Smooth muscle cell (in vitro differentiated cells): ENCODE data around the gene PAQR6. TPM values are rescaled to one million over a fixed set of nuclear protein-coding genes. Genes with fewer than 3 reads are reported as not detected.

Source experiments
- DNase-seq: peaks from one replicate; lab custom pipeline; 2025; ENCODE audit not compliant: unreplicated experiment; lab: John Stamatoyannopoulos, UW
- H2AFZ ChIP-seq: fragments of 200-600 bp; sonication (generic); 2 replicates; pipeline ENCODE4 v1.6.0; 2016; ENCODE audit warnings: antibody characterized with exemption, low read depth, mild to moderate bottlenecking
- H3F3A ChIP-seq: fragments of 200-600 bp; sonication (generic); 2 replicates; pipeline ENCODE4 v1.6.0; 2017; ENCODE audit warnings: antibody characterized with exemption, low read depth
- H3K27ac ChIP-seq: fragments of 200-600 bp; sonication (generic); 2 replicates; pipeline ENCODE4 v1.5.1; 2016; ENCODE audit warnings: low read depth, mild to moderate bottlenecking
- H3K27me3 ChIP-seq: fragments of 200-600 bp; sonication (generic); 2 replicates; pipeline ENCODE4 v1.6.1; 2016; ENCODE audit warnings: low read depth, mild to moderate bottlenecking
- H3K36me3 ChIP-seq: fragments of 200-600 bp; sonication (generic); 2 replicates; pipeline ENCODE4 v1.5.1; 2016; ENCODE audit warnings: low read depth
- H3K4me1 ChIP-seq: fragments of 200-600 bp; sonication (generic); 2 replicates; pipeline ENCODE4 v1.5.1; 2016; ENCODE audit warnings: low read depth
- H3K4me2 ChIP-seq: fragments of 200-600 bp; sonication (generic); 2 replicates; pipeline ENCODE4 v1.6.0; 2016; ENCODE audit warnings: mild to moderate bottlenecking
- H3K4me3 ChIP-seq: fragments of 200-600 bp; sonication (generic); 2 replicates; pipeline ENCODE4 v1.5.1; 2016; ENCODE audit warnings: mild to moderate bottlenecking
- H3K79me2 ChIP-seq: fragments of 200-600 bp; sonication (generic); 2 replicates; pipeline ENCODE4 v1.6.0; 2016; ENCODE audit warnings: low read depth, mild to moderate bottlenecking
- H3K9ac ChIP-seq: fragments of 200-600 bp; sonication (generic); 2 replicates; pipeline ENCODE4 v1.6.0; 2016; ENCODE audit warnings: low read depth
- H3K9me3 ChIP-seq: fragments of 200-600 bp; sonication (generic); replicated peaks from 2 replicates; pipeline ENCODE4 v1.5.1; 2016; ENCODE audit warnings: low read depth
- H4K20me1 ChIP-seq: fragments of 200-600 bp; sonication (generic); 2 replicates; pipeline ENCODE4 v1.6.0; 2016; ENCODE audit warnings: low read depth
- WGBS: methylation state at CpG from one replicate; pipeline ENCODE4 v1.1.7; 2016; ENCODE audit warnings: low lambda C conversion rate; 5-methylcytosine and 5-hydroxymethylcytosine counted together
- polyA plus RNA-seq: library from polyadenylated mRNA; unstranded; fragments of >200 nt; fragmentation: Nextera tagmentation; extraction: Ambion mirVana; gene quantifications from 2 replicates; pipeline ENCODE4 v1.2.1, GENCODE V29; 2016
- total RNA-seq: library from RNA; depleted of rRNA; stranded (reverse); fragments of >200 nt; gene quantifications from 2 replicates; pipeline ENCODE4 v1.2.3, GENCODE V29; 2014
- TF ChIP-seq, protein P1 (sequence below): fragments of 200-600 bp; sonication (generic); IDR thresholded peaks from 2 replicates; pipeline ENCODE4 v1.5.1; 2017; ENCODE audit warnings: borderline replicate concordance, mild to moderate bottlenecking, antibody characterized with exemption; ENCODE audit not compliant: insufficient read depth, poor library complexity, severe bottlenecking

PAQR6 gene
- total and polyA plus RNA-seq, 2 experiments from 2014 or later = 1.3 to 2.7 TPM

DNA sequence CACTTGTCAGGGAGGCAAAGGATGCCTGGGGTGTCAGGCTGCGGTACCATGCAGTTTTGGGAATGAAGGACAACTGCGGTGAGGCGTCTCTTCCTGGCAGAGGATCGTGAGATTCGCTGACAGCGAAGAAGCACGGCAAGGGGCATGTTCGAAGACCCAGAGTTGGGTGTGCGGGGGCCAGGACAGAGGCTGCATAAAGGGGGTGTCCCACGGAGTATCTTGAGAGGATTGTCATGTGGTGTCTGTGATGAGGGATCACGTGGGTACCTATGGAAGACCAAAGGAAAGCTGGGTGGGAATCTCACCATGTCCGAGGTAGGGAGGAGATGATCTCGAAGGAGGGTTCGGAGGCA is 53.6 kb downstream of the PAQR6 start:
- Histone ChIP-seq H3K9ac (peak overlapping the region; percentile 85), H3K36me3 (no peaks in the 10 kb centered on the region), H3K4me2 (peak overlapping the region; percentile 93), H3K27me3 (no peaks in the 10 kb centered on the region), H3K4me3 (peak overlapping the region; percentile 85), H2AFZ (peak overlapping the region; percentile 63), H4K20me1 (peaks cover 10% of the 10 kb centered on the region), H3K9me3 (no peaks in the 10 kb centered on the region), H3K79me2 (peaks cover 45% of the 10 kb centered on the region), H3K27ac (peak overlapping the region; percentile 50), H3K4me1 (peaks cover 7% of the 10 kb centered on the region), H3F3A (no peaks in the 10 kb centered on the region)
- no peak for DNase-seq
- 20% methylated on average over 14 of the region's 14 CpGs for WGBS
- TF ChIP-seq, protein P1, sequence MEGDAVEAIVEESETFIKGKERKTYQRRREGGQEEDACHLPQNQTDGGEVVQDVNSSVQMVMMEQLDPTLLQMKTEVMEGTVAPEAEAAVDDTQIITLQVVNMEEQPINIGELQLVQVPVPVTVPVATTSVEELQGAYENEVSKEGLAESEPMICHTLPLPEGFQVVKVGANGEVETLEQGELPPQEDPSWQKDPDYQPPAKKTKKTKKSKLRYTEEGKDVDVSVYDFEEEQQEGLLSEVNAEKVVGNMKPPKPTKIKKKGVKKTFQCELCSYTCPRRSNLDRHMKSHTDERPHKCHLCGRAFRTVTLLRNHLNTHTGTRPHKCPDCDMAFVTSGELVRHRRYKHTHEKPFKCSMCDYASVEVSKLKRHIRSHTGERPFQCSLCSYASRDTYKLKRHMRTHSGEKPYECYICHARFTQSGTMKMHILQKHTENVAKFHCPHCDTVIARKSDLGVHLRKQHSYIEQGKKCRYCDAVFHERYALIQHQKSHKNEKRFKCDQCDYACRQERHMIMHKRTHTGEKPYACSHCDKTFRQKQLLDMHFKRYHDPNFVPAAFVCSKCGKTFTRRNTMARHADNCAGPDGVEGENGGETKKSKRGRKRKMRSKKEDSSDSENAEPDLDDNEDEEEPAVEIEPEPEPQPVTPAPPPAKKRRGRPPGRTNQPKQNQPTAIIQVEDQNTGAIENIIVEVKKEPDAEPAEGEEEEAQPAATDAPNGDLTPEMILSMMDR = no peak

DNA sequence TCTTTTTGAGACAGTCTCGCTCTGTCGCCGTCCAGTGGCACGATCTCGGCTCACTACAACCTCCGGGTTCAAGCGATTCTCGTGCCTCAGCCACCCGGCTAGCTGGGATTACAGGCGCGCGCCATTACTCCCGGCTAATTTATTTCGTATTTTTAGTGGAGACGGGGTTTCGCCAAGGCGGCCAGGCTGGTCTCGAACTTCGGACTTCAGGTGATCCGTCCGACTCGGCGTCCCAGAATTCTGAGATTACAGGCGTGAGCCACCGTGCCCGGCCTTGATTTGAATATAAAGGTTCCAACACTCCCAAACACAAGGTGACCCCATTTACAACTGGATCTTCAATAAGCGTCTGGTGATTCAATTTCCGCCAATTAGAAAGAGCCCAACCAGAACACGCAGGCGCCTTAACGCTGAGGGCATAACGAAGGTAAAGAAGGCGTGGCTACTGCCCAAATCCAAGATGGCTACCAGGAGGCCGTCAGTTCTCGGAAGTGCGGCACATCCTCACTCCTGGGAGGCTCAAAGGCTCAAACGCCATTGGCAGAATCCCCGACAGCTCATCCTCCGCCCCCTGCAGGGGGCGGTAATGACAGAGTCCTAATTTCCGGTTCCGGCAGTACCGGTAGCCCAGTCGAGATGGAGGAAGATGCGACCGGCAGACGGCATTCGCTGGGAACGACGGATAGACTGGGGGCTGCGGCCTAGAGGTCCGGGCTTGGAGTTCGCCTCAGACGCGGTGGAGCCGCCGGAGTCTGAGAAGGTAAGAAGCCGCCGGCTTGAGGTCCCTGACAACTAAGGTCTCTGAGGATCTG is 54.2 kb downstream of the PAQR6 start, which contains the start of gene SLC25A44:
Gene SLC25A44 (plus strand): TSS at position 617 of the 812 bp plus-strand sequence. CDS start 5,744 bp downstream, outside the sequence.
- WGBS = 17% methylated on average over 59 of the region's 59 CpGs
- Histone ChIP-seq H3K36me3 (no peaks in the 10 kb centered on the region), H3F3A (no peaks in the 10 kb centered on the region), H3K4me1 (peaks cover 7% of the 10 kb centered on the region), H3K9ac (peak within 1 kb of the TSS; percentile 85), H3K27ac (peak within 1 kb of the TSS; percentile 50), H3K27me3 (no peaks in the 10 kb centered on the region), H3K4me2 (peak within 1 kb of the TSS; percentile 93), H3K9me3 (no peaks in the 10 kb centered on the region), H2AFZ (peak within 1 kb of the TSS; percentile 88), H3K4me3 (peak within 1 kb of the TSS; percentile 85), H3K79me2 (peaks cover 41% of the 10 kb centered on the region), H4K20me1 (peaks cover 5% of the 10 kb centered on the region)
- TF ChIP-seq, protein P1 = peak; percentile 51
- DNase-seq = peak; percentile 80

Other genes with a start within 250 kb of the PAQR6 start
- gene SSR2, start 227.1 kb downstream of the PAQR6 start, total RNA-seq = 452 and 457 TPM in 2 replicates
- 408 and 447 TPM in 2 replicates for gene SSR2, start 227.1 kb downstream of the PAQR6 start, polyA plus RNA-seq
- 18.1 and 18.8 TPM in 2 replicates for gene UBQLN4, start 194.3 kb downstream of the PAQR6 start, total RNA-seq
- 19.4 and 23.3 TPM in 2 replicates for gene UBQLN4, start 194.3 kb downstream of the PAQR6 start, polyA plus RNA-seq
- 32.2 and 55.1 TPM in 2 replicates for gene LAMTOR2, start 193.3 kb downstream of the PAQR6 start, total RNA-seq
- gene LAMTOR2, start 193.3 kb downstream of the PAQR6 start, polyA plus RNA-seq = 146 and 156 TPM in 2 replicates
- 16.8 and 27.1 TPM in 2 replicates for gene RAB25, start 186.9 kb downstream of the PAQR6 start, total RNA-seq
- gene RAB25, start 186.9 kb downstream of the PAQR6 start, polyA plus RNA-seq = 8.9 and 53.5 TPM in 2 replicates
- 13.5 and 13.8 TPM in 2 replicates for gene MEX3A, start 165.6 kb downstream of the PAQR6 start, total RNA-seq
- gene MEX3A, start 165.6 kb downstream of the PAQR6 start, polyA plus RNA-seq = 10.5 and 11.0 TPM in 2 replicates
- gene LMNA, start 133.3 kb downstream of the PAQR6 start, total RNA-seq = 237 and 256 TPM in 2 replicates
- gene LMNA, start 133.3 kb downstream of the PAQR6 start, polyA plus RNA-seq = 626 and 674 TPM in 2 replicates
- 2.1 and 5.0 TPM in 2 replicates for gene SEMA4A, start 94.5 kb downstream of the PAQR6 start, total RNA-seq
- gene SEMA4A, start 94.5 kb downstream of the PAQR6 start, polyA plus RNA-seq = 2.2 and 4.2 TPM in 2 replicates
- gene SLC25A44, start 54.0 kb downstream of the PAQR6 start, total RNA-seq = 11.6 and 13.9 TPM in 2 replicates
- gene SLC25A44, start 54.0 kb downstream of the PAQR6 start, polyA plus RNA-seq = 11.4 and 17.7 TPM in 2 replicates
- 51.4 and 59.2 TPM in 2 replicates for gene PMF1, start 35.0 kb downstream of the PAQR6 start, total RNA-seq
- gene PMF1, start 35.0 kb downstream of the PAQR6 start, polyA plus RNA-seq = 82.5 and 87.4 TPM in 2 replicates
- gene BGLAP, start 5.9 kb downstream of the PAQR6 start, total RNA-seq = 0.63 TPM in 1 of 2 replicates, not detected in the other
- gene BGLAP, start 5.9 kb downstream of the PAQR6 start, polyA plus RNA-seq = 0.62 and 2.9 TPM in 2 replicates
- 42.8 and 47.4 TPM in 2 replicates for gene SMG5, start 34.8 kb upstream of the PAQR6 start, total RNA-seq
- gene SMG5, start 34.8 kb upstream of the PAQR6 start, polyA plus RNA-seq = 42.3 and 57.2 TPM in 2 replicates
- gene TMEM79, start 36.3 kb upstream of the PAQR6 start, total RNA-seq = 2.5 and 8.9 TPM in 2 replicates
- 6.9 and 18.9 TPM in 2 replicates for gene TMEM79, start 36.3 kb upstream of the PAQR6 start, polyA plus RNA-seq
- 62.4 and 89.8 TPM in 2 replicates for gene GLMP, start 47.6 kb upstream of the PAQR6 start, total RNA-seq
- 65.0 and 85.8 TPM in 2 replicates for gene GLMP, start 47.6 kb upstream of the PAQR6 start, polyA plus RNA-seq
- gene VHLL, start 51.3 kb upstream of the PAQR6 start, total RNA-seq = not detected in 2 replicates
- not detected in 2 replicates for gene VHLL, start 51.3 kb upstream of the PAQR6 start, polyA plus RNA-seq
- gene CCT3, start 90.2 kb upstream of the PAQR6 start, total RNA-seq = 147 and 178 TPM in 2 replicates
- 179 and 182 TPM in 2 replicates for gene CCT3, start 90.2 kb upstream of the PAQR6 start, polyA plus RNA-seq
- 0.54 and 2.9 TPM in 2 replicates for gene TSACC, start 90.5 kb upstream of the PAQR6 start, total RNA-seq
- 0.72 TPM in 1 of 2 replicates, not detected in the other for gene TSACC, start 90.5 kb upstream of the PAQR6 start, polyA plus RNA-seq
- 0.63 TPM in 1 of 2 replicates, not detected in the other for gene RHBG, start 121.2 kb upstream of the PAQR6 start, total RNA-seq
- gene RHBG, start 121.2 kb upstream of the PAQR6 start, polyA plus RNA-seq = 0.09 TPM in 1 of 2 replicates, not detected in the other